ENCODE results near the gene ATP2B2. TPM values are rescaled to one million over a fixed set of nuclear protein-coding genes. Genes with fewer than 3 reads are reported as not detected.

ATP2B2 gene
- total RNA-seq, 3 donors from 2014 or later, result 0.09 to 0.70 (median 0.12) TPM

GRCh38 chr3:10460951-10461545, 44.3 kb downstream of the ATP2B2 start:
- no peaks in the 10 kb centered on the region for H3K4me1 ChIP-seq (ENCODE audit: low read depth)
- no peak for TF ChIP-seq CTCF (IDR thresholded peaks at IDR 0.05)
- H3K9me3 ChIP-seq, result no peaks in the 10 kb centered on the region
- intact Hi-C loops (cut with DNase I, micrococcal nuclease), result no loop called here
- no peaks in the 10 kb centered on the region for H3K36me3 ChIP-seq (ENCODE audit: low read depth)
- no peak for ATAC-seq
- DNase-seq, result no peak
- H3K4me3 ChIP-seq, result no peak overlapping the region

- no peak overlapping the region for H3K4me3 ChIP-seq
- TF ChIP-seq CTCF (IDR thresholded peaks at IDR 0.05), result no peak
- DNase-seq (peak in 1 of 3 donors; percentile 41), ATAC-seq (peak; percentile 61)
- no peaks in the 10 kb centered on the region for H3K9me3 ChIP-seq
- intact Hi-C loops (cut with DNase I, micrococcal nuclease), result no loop called here
- H3K36me3 ChIP-seq (ENCODE audit: low read depth), result no peaks in the 10 kb centered on the region
- no peaks in the 10 kb centered on the region for H3K4me1 ChIP-seq (ENCODE audit: low read depth)
Observed at GRCh38 chr3:10459954-10460754, 45.2 kb downstream of the ATP2B2 start.

- ATAC-seq (no peak), DNase-seq (no peak)
- Histone ChIP-seq H3K9me3 (no peaks in the 10 kb centered on the region), H3K4me1 (ENCODE audit: low read depth) (no peaks in the 10 kb centered on the region), H3K36me3 (ENCODE audit: low read depth) (no peaks in the 10 kb centered on the region), H3K4me3 (no peak overlapping the region)
- intact Hi-C loops (cut with DNase I, micrococcal nuclease), result no loop called here
- no peak for TF ChIP-seq CTCF (IDR thresholded peaks at IDR 0.05)
Observed at GRCh38 chr3:10457560-10457959, 47.8 kb downstream of the ATP2B2 start.

GRCh38 chr3:10456981-10457380, 48.4 kb downstream of the ATP2B2 start:
- H3K4me1 ChIP-seq (ENCODE audit: low read depth), result no peaks in the 10 kb centered on the region
- no peak for ATAC-seq
- no peak for DNase-seq
- no peak for TF ChIP-seq CTCF (IDR thresholded peaks at IDR 0.05)
- no peaks in the 10 kb centered on the region for H3K9me3 ChIP-seq
- no peaks in the 10 kb centered on the region for H3K36me3 ChIP-seq (ENCODE audit: low read depth)
- intact Hi-C loops (cut with DNase I, micrococcal nuclease), result no loop called here
- no peak overlapping the region for H3K4me3 ChIP-seq

- Histone ChIP-seq H3K9me3 (no peaks in the 10 kb centered on the region), H3K4me1 (ENCODE audit: low read depth) (no peaks in the 10 kb centered on the region), H3K36me3 (ENCODE audit: low read depth) (no peaks in the 10 kb centered on the region), H3K4me3 (no peak overlapping the region)
- ATAC-seq (no peak), DNase-seq (no peak)
- TF ChIP-seq CTCF (IDR thresholded peaks at IDR 0.05), result no peak
- intact Hi-C loops (cut with DNase I, micrococcal nuclease), result no loop called here
Observed at GRCh38 chr3:10455545-10455914, 49.9 kb downstream of the ATP2B2 start.
